ENCODE measurements around the gene SLC12A7. TPM values are rescaled to one million over a fixed set of nuclear protein-coding genes. Genes with fewer than 3 reads are reported as not detected.

Gene SLC12A7
- total RNA-seq, 1 donor from 2014 or later, result 101 TPM

GRCh38 chr5:1038417-1039209, 73.2 kb downstream of the SLC12A7 start:
- intact Hi-C loops (cut with DNase I), result no loop called here
- TF ChIP-seq CTCF (IDR thresholded peaks at IDR 0.05), result no peak
- Histone ChIP-seq H3K27ac (no peak overlapping the region), H3K4me1 (no peaks in the 10 kb centered on the region), H3K4me3 (no peak overlapping the region), H3K9me3 (no peaks in the 10 kb centered on the region), H3K27me3 (no peaks in the 10 kb centered on the region), H3K36me3 (no peaks in the 10 kb centered on the region)
- no peak for DNase-seq (ENCODE audit: low spot score in 2 of 2)

GRCh38 chr5:1037671-1038416, 74.0 kb downstream of the SLC12A7 start:
- Histone ChIP-seq H3K36me3 (no peaks in the 10 kb centered on the region), H3K27ac (no peak overlapping the region), H3K4me3 (no peak overlapping the region), H3K4me1 (no peaks in the 10 kb centered on the region), H3K27me3 (no peaks in the 10 kb centered on the region), H3K9me3 (no peaks in the 10 kb centered on the region)
- DNase-seq (ENCODE audit: low spot score in 2 of 2), result no peak
- no peak for TF ChIP-seq CTCF (IDR thresholded peaks at IDR 0.05)
- intact Hi-C loops (cut with DNase I), result no loop called here

- Histone ChIP-seq H3K27me3 (no peaks in the 10 kb centered on the region), H3K4me1 (no peaks in the 10 kb centered on the region), H3K4me3 (no peak overlapping the region), H3K9me3 (no peaks in the 10 kb centered on the region), H3K36me3 (no peaks in the 10 kb centered on the region), H3K27ac (no peak overlapping the region)
- DNase-seq (ENCODE audit: low spot score in 2 of 2), result no peak
- TF ChIP-seq CTCF (IDR thresholded peaks at IDR 0.05), result no peak
- intact Hi-C loops (cut with DNase I), result no loop called here
Measured at GRCh38 chr5:1037123-1037670, 74.7 kb downstream of the SLC12A7 start.

- no peak for DNase-seq (ENCODE audit: low spot score in 2 of 2)
Measured at GRCh38 chr5:1036504-1037122, 75.2 kb downstream of the SLC12A7 start.

More at GRCh38 chr5:1036504-1037122, 75.2 kb downstream of the SLC12A7 start:
- Histone ChIP-seq H3K4me1 (no peaks in the 10 kb centered on the region), H3K9me3 (no peaks in the 10 kb centered on the region), H3K27me3 (no peaks in the 10 kb centered on the region), H3K27ac (no peak overlapping the region), H3K36me3 (no peaks in the 10 kb centered on the region), H3K4me3 (no peak overlapping the region)
- TF ChIP-seq CTCF (IDR thresholded peaks at IDR 0.05), result no peak
- intact Hi-C loops (cut with DNase I), result no loop called here

Measured in ascending aorta (tissue), 2 donors.